ENCODE measurements around the gene ZNF830.

GRCh38 chr17:34917381-34917780, 44.0 kb upstream of the ZNF830 start:
- TF ChIP-seq EZH2 (IDR thresholded peaks at IDR 0.05; ENCODE audit: insufficient read depth, poor library complexity, severe bottlenecking) (no peak), EZH2phosphoT487 (IDR thresholded peaks at IDR 0.05; ENCODE audit: insufficient read depth, low read depth) (no peak)
